GM19238 (cell line): ENCODE measurements around the gene FAM13B.

Source experiments
- DNase-seq: peaks from one replicate; pipeline ENCODE4 v3.0.0; 2011; ENCODE audit warnings: low spot score; ENCODE audit not compliant: insufficient read length

Gene FAM13B

GRCh38 chr5:137901011-137901817, 131.7 kb downstream of the FAM13B start:
- no peak for DNase-seq

DNA sequence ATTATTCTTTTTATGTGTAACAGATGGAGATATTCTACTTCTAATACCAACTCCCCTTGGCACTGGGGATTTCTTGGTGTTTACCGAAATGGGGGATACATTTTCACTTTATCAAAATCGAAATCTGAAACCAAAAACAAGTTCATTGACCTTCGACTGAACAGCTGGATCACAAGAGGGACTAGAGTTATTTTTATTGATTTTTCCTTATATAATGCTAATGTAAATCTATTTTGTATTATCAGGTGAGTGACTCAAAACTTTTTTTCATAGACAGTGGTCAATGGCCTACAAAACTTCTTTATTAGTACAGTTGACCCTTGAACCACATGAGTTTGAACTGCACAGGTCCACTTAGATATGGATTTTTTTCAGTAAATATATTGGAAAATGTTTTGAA, 133.4 kb downstream of the FAM13B start:
- no peak for DNase-seq

- DNase-seq = no peak
Measured at GRCh38 chr5:137896560-137896959, 136.3 kb downstream of the FAM13B start.

DNA sequence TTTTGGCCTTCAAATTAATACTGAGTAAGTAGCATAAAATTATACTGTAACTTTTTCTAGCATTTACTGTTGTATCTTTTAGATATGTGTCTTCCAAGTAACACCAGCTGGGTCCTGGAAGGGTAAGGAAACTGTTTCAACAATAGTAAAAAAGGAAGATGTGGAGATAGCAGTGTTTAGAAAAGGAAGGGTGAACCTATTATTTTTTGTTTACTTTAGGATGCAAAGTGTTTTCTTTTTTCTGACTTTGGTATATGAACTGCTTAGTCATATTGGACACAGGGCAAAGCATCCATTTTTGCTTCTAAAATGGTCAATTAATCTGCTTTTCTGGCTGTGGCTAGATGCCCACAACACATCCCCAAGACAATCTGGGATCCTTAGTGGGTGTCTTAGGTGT, 138.3 kb downstream of the FAM13B start:
- DNase-seq = no peak

DNA sequence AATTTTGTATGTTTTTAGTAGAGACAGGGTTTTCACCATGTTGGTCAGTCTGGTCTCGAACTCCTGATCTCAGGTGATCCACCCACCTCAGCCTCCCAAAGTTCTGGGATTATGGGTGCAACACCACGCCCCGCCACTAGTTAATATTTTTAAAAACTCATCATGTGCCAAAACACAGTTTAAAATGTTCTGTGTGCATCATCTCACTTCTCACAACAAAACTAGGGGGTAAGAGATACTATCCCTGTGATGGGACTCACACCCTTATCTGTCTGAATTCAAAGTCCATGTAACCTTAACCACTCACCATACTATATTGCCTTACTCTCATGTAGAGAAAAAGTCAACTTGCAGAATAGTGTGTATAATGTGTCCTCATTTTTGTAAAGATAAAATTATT, 141.0 kb downstream of the FAM13B start:
- no peak for DNase-seq

GRCh38 chr5:137890845-137891244, 142.0 kb downstream of the FAM13B start:
- DNase-seq = no peak

DNA sequence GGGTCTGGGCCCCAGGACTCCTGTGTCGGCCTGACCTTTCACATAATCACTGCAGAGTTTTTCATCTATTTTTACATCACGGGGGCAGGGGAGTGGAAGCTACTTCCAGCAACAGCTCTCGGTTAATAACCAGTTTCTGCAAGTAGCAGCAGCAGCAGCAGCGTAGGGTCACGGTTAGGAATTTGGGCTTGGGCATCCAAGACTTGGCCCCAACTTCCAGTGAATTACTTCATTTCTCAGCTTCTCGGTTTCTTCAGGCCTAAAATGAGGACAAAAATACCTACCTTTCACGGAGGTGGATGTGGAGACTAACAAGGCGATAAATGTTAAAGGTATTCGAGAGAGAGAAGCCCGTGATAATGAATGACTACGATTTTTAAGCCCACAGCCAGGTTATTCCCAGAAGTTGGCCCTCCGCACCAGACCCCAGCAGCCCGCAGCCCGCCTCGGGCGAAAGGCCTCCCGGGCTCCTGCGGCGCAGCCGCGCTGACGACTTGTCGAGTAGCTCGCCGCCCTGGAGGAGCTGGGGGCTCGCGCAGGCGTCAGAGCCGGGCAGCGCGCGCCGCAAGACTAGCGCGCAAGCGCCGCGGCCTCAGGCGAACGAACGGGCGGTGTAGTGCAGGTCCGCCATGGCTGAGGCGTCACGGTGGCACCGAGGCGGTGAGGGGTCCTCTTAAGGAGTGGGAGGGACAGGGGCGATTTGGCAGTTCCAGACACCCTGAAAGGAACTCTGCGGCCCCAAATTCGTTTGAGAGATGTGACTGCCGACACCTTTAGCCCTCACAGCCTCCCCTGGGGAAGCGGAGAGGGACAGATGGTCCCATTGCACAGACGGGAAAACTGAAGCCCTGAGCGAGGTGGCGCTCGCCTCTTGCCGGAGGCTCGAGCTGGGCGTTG, 143.8 kb downstream of the FAM13B start, which contains the start of gene PKD2L2:
Gene PKD2L2 (plus strand): TSS at position 595 of the 897 bp plus-strand sequence. CDS start 35 bp downstream, at position 630.
- DNase-seq = peak; percentile 38

DNA sequence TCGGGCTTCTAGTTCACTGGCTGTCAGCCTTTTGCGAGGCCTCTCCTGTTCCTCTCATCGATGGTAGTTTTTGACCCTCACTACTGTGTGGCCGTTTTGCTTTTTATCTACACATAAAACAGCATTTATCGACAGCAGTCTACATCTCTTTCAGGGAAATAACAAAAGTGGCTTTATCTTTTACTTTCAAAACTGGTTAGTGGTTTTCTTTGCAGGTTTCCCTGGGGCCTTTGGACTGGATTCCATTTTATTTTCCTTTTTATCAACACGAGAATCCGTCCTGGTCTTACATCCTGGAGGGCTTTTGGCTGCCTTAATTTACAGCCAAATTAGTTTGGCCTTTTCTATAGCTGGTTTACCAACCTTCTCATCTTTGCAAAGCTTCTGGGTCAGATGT, 144.4 kb downstream of the FAM13B start:
- DNase-seq = no peak
